GM12878 (cell line): ENCODE measurements around the gene SNPH. TPM values are rescaled to one million over a fixed set of nuclear protein-coding genes. Genes with fewer than 3 reads are reported as not detected.

ENCODE experiments used
- ATAC-seq: fragments of 200-7000 bp; cut with Tn5 transposase; 3 replicates; pipeline ENCODE4 v1.9.1; 2020; ENCODE audit warnings: mild to moderate bottlenecking, moderate library complexity
- BruUV-seq: library from RNA; stranded (reverse); fragments of 400-500 nt; replicated peaks from 2 replicates; lab custom pipeline; 2021; lab: Mats Ljungman, UMichigan
- CTCF ChIA-PET: fragments of 300-600 bp; sonication (Branson Sonifier 250); formaldehyde crosslinking; extraction: SDS; loops from one replicate; lab custom pipeline; 2021; ENCODE audit warnings: inconsistent platforms; lab: Yijun Ruan, JAX
- POLR2A ChIA-PET: fragments of 350-600 bp; formaldehyde crosslinking; extraction: SDS; loops from one replicate; lab custom pipeline; 2021; ENCODE audit warnings: inconsistent platforms; lab: Charles Lee
- RAD21 ChIA-PET: fragments of 300-600 bp; sonication (Branson Sonifier 250); formaldehyde crosslinking; loops from one replicate; lab custom pipeline; 2023; ENCODE audit warnings: antibody characterized with exemption; ENCODE audit not compliant: unreplicated experiment; lab: Charles Lee
- SMC1A ChIA-PET: fragments of 300-600 bp; sonication (Branson Sonifier 250); formaldehyde crosslinking; loops from one replicate; lab custom pipeline; 2023; ENCODE audit not compliant: unreplicated experiment, uncharacterized antibody; lab: Charles Lee
- DNase-seq: peaks from one replicate; pipeline ENCODE4 v3.0.0-alpha.2; 2011; ENCODE audit warnings: low read depth, low spot score
- FAIRE-seq: peaks from 3 replicates; lab custom pipeline; 2011; peaks lifted over from hg19 to GRCh38; lab: Jason Lieb, UNC
- H2AFZ ChIP-seq: 2 replicates; pipeline ENCODE4 v1.6.0; 2011; ENCODE audit warnings: low read depth, low read length, control low read depth; ENCODE audit not compliant: control insufficient read depth
- H3K27ac ChIP-seq: 2 replicates; pipeline ENCODE4 v1.5.1; 2011; ENCODE audit warnings: control low read depth; ENCODE audit not compliant: control insufficient read depth, insufficient read depth
- H3K27me3 ChIP-seq, 2 experiments: replicated peaks in 1 of 2; 2 replicates each; pipeline versions ENCODE4 v1.6.0 to v1.6.1; 2011; ENCODE audit warnings: low read length in 1 of 2; ENCODE audit not compliant: control insufficient read depth in 2 of 2, insufficient read depth in 2 of 2
- H3K36me3 ChIP-seq, 2 experiments: 2 replicates each; pipeline ENCODE4 v1.5.1; 2011; ENCODE audit warnings: low read length in 1 of 2; ENCODE audit not compliant: control insufficient read depth in 2 of 2, insufficient read depth in 2 of 2
- H3K4me1 ChIP-seq: 2 replicates; pipeline ENCODE4 v1.6.1; 2011; ENCODE audit warnings: mild to moderate bottlenecking, low read length, moderate library complexity, mixed read lengths; ENCODE audit not compliant: control insufficient read depth, insufficient read depth
- H3K4me2 ChIP-seq: 2 replicates; pipeline ENCODE4 v1.6.0; 2011; ENCODE audit warnings: control low read depth; ENCODE audit not compliant: control insufficient read depth, insufficient read depth
- H3K4me3 ChIP-seq: fragments of 200-600 bp; sonication (generic); 2 replicates; pipeline ENCODE4 v1.5.1; 2016
- H3K79me2 ChIP-seq: 2 replicates; pipeline ENCODE4 v1.6.0; 2011; ENCODE audit warnings: low read length; ENCODE audit not compliant: control insufficient read depth, insufficient read depth
- H3K9ac ChIP-seq: 2 replicates; pipeline ENCODE4 v1.8.0; 2011; ENCODE audit warnings: low read length, control low read depth, mixed read lengths; ENCODE audit not compliant: control insufficient read depth, insufficient read depth
- H3K9me3 ChIP-seq: replicated peaks from 3 replicates; pipeline ENCODE4 v1.5.1; 2011; ENCODE audit warnings: mild to moderate bottlenecking, low read length; ENCODE audit not compliant: control insufficient read depth, insufficient read depth
- H4K20me1 ChIP-seq: 2 replicates; pipeline ENCODE4 v1.6.0; 2011; ENCODE audit not compliant: control insufficient read depth, insufficient read depth
- CHD1 ChIP-seq: IDR thresholded peaks from 2 replicates; pipeline ENCODE4 v1.6.1; 2012; ENCODE audit warnings: low read depth, low read length, improper control_type of control experiment
- CHD2 ChIP-seq: IDR thresholded peaks from 2 replicates; pipeline ENCODE4 v1.6.1; 2011; ENCODE audit warnings: low read depth, low read length, improper control_type of control experiment, borderline replicate concordance
- EZH2 ChIP-seq: IDR thresholded peaks from 2 replicates; pipeline ENCODE4 v1.6.1; 2012; ENCODE audit warnings: low read depth, mild to moderate bottlenecking, control low read depth, inconsistent platforms, low read length, borderline replicate concordance; ENCODE audit not compliant: control insufficient read depth
- KLF5 ChIP-seq: fragments of 450-650 bp; IDR thresholded peaks from 2 replicates; pipeline ENCODE4 v1.6.1; 2014; ENCODE audit warnings: mild to moderate bottlenecking; ENCODE audit not compliant: partially characterized antibody
- MEF2A ChIP-seq: IDR thresholded peaks from 2 replicates; pipeline ENCODE4 v1.6.1; 2011; ENCODE audit warnings: low read depth, mild to moderate bottlenecking, low read length, moderate library complexity; ENCODE audit not compliant: insufficient read depth
- POLR2AphosphoS2 ChIP-seq: IDR thresholded peaks from 2 replicates; pipeline ENCODE4 v1.6.1; 2011; ENCODE audit warnings: low read depth, mild to moderate bottlenecking, low read length, improper control_type of control experiment, moderate library complexity
- POU2F2 ChIP-seq: IDR thresholded peaks from 3 replicates; pipeline ENCODE4 v1.6.1; 2011; ENCODE audit warnings: low read depth, mild to moderate bottlenecking, low read length, borderline replicate concordance
- RAD21 ChIP-seq: IDR thresholded peaks from 2 replicates; pipeline ENCODE4 v1.6.1; 2011; ENCODE audit warnings: mild to moderate bottlenecking, low read depth, low read length, moderate library complexity; ENCODE audit not compliant: insufficient read depth
- SPI1 ChIP-seq: IDR thresholded peaks from 2 replicates; pipeline ENCODE4 v1.6.1; 2011; ENCODE audit warnings: low read depth, mild to moderate bottlenecking, low read length, moderate library complexity, borderline replicate concordance; ENCODE audit not compliant: insufficient read depth
- WRNIP1 ChIP-seq: IDR thresholded peaks from 2 replicates; pipeline ENCODE4 v1.6.1; 2011; ENCODE audit warnings: low read depth, low read length, improper control_type of control experiment, borderline replicate concordance
- ZBED1 ChIP-seq: IDR thresholded peaks from 2 replicates; pipeline ENCODE4 v1.6.1; 2016; ENCODE audit warnings: borderline replicate concordance
- ZNF217 ChIP-seq: fragments of 450-650 bp; IDR thresholded peaks from 2 replicates; pipeline ENCODE4 v1.6.1; 2017; ENCODE audit warnings: antibody characterized with exemption, mild to moderate bottlenecking
- ZNF384 ChIP-seq: IDR thresholded peaks from 2 replicates; pipeline ENCODE4 v1.6.1; 2012; ENCODE audit warnings: low read depth, mild to moderate bottlenecking, low read length, improper control_type of control experiment, borderline replicate concordance
- WGBS: methylation state at CpG from one replicate; pipeline ENCODE4 v1.1.6; 2016; ENCODE audit warnings: low lambda C conversion rate; ENCODE audit not compliant: insufficient replicate concordance, insufficient coverage; ENCODE audit errors: missing lambda C conversion rate; 5-methylcytosine and 5-hydroxymethylcytosine counted together
- in situ Hi-C: fragments of 300-500 bp; cut with MboI; formaldehyde crosslinking; loops from 9 replicates; pipeline ENCODE4 v1.14.3; 2018; ENCODE audit warnings: mixed read lengths
- intact Hi-C: fragments of 100-400 bp; cut with micrococcal nuclease; formaldehyde crosslinking; loops from one replicate; pipeline ENCODE4 v1.14.2; 2022; ENCODE audit not compliant: unreplicated experiment
- polyA plus RNA-seq, 11 experiments: library from polyadenylated mRNA; depleted of rRNA in 4 of 11; unstranded in 6 of 11; stranded (reverse) in 5 of 11; fragments of >200 nt; fragmentation: Nextera tagmentation in 4 of 11; fragmentation: Illumina TruSeq in 1 of 11; extraction: Ambion mirVana in 4 of 11; extraction: Trizol in 1 of 11; gene quantifications; 1 replicate in 1 of 11; 2 replicates in 10 of 11; pipeline versions ENCODE4 v1.2.1 to v1.2.3, GENCODE V29; 2011 to 2016; ENCODE audit warnings: inconsistent platforms in 2 of 11, missing spikeins in 2 of 11, low read depth in 1 of 11
- total RNA-seq, 4 experiments: library from RNA; depleted of rRNA in 3 of 4; stranded (reverse); fragments of >200 nt in 3 of 4; fragmentation: Illumina TruSeq in 1 of 4; extraction: Trizol in 1 of 4; gene quantifications; 2 replicates each; pipeline versions ENCODE4 v1.2.1 to v1.2.3, GENCODE V29; 2013 to 2021
- TF ChIP-seq, protein P1 (sequence below): IDR thresholded peaks from 2 replicates; pipeline ENCODE4 v1.6.1; 2011; ENCODE audit warnings: borderline replicate concordance, low read depth, mild to moderate bottlenecking, moderate library complexity, low read length; ENCODE audit not compliant: insufficient read depth, poor library complexity, severe bottlenecking
- TF ChIP-seq, protein P2 (sequence below): IDR thresholded peaks from 2 replicates; pipeline ENCODE4 v1.6.1; 2011; ENCODE audit warnings: borderline replicate concordance, low read depth, mild to moderate bottlenecking, moderate library complexity, mixed read lengths, low read length; ENCODE audit not compliant: insufficient read depth; ENCODE audit errors: extremely low read length

The SNPH gene
- total and polyA plus RNA-seq, 10 of the 15 experiments (the other 5 are each of a cell fraction or from before 2014, with no cell fraction given) = 0.02 to 0.45 (median 0.34) TPM; not detected in 2

DNA sequence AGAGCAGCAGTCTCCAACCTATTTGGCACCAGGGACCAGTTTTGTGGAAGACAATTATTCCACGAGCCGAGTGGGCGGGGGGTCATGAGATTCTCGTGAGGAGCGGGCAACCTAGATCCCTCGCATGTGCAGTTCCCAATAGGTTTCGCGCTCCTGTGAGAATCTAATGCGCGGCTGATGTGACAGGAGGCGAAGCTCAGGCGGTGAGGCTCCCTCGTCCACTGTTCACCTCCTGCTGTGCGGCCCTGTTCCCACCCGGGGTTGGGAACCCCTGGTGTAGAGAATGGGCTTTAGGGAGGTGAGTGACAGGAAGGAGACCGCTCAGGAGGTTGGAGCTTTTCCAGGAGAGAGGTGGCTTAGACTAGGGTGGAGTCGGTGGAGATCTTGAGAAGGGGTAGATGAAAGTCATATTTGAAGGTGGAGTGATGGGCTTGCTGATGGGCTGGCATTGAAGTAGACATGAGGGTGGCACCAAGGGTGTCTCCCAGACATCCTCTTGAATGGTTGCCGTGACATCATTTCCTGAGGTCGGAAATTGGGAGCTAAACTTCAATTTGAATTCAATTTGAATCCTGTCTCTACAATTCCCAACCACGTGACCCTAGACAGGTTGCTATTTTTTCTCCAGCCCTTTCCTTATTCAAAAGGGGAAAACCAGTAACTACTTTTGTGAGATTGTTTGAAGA, 41.7 kb upstream of the SNPH start:
- SMC1A ChIA-PET = no interaction called here
- ATAC-seq = no peak

DNA sequence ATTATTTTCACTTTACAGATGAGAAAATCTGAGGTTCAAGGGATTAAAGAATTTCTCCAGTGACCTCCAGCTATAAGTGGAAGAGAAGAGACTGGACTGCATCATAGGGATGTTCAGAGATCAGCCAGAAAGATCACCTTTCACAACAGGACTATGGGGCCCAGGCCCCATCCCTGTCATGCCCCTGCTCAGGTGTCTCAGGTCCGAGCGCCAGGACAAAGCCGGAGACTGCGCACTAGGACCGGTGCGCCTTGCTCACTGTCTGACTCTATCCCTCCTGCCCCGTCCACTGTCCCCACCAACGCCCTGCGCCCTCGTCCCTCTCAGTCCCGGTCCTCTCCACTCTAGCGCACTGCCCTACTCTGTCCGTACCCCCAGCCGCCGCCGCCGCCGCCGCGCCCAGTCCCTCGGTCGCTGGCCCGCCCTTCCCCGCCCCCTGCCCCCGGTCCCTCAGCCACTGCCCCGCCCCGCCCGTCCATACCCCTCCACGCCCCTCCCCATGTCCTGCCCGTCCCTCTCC, 40.8 kb upstream of the SNPH start:
- Histone ChIP-seq H3K4me3 (no peak overlapping the region), H3K4me1 (no peaks in the 10 kb centered on the region), H3K4me2 (no peak overlapping the region), H3K27me3 (peaks cover 0 to 2% of the 10 kb centered on the region in 2 experiments; a peak in 2 of 4 replicates), H3K9me3 (no peaks in the 10 kb centered on the region), H4K20me1 (no peaks in the 10 kb centered on the region), H3K36me3 (no peaks in the 10 kb centered on the region), H3K79me2 (no peaks in the 10 kb centered on the region), H3K27ac (no peak overlapping the region), H2AFZ (no peak overlapping the region), H3K9ac (no peak overlapping the region)
- intact Hi-C loops (no loop called here), in situ Hi-C loops (no loop called here)
- ChIA-PET SMC1A (no interaction called here), CTCF (interaction anchor here (1.0 kb wide), 1 partner anchor 12 kb away, joined by 3 read pairs; no protein-coding TSS in a partner anchor), POLR2A (no interaction called here), RAD21 (no interaction called here)
- ATAC-seq (peak; percentile 52; the same call in 2 of the 3 replicates), FAIRE-seq (no peak), DNase-seq (no peak)
- 20% methylated on average over 8 of the region's 30 CpGs for WGBS
- TF ChIP-seq, protein P1, sequence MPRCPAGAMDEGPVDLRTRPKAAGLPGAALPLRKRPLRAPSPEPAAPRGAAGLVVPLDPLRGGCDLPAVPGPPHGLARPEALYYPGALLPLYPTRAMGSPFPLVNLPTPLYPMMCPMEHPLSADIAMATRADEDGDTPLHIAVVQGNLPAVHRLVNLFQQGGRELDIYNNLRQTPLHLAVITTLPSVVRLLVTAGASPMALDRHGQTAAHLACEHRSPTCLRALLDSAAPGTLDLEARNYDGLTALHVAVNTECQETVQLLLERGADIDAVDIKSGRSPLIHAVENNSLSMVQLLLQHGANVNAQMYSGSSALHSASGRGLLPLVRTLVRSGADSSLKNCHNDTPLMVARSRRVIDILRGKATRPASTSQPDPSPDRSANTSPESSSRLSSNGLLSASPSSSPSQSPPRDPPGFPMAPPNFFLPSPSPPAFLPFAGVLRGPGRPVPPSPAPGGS = no peak
- TF ChIP-seq RAD21 = no peak
- no peak for TF ChIP-seq POU2F2
- TF ChIP-seq, protein P2, sequence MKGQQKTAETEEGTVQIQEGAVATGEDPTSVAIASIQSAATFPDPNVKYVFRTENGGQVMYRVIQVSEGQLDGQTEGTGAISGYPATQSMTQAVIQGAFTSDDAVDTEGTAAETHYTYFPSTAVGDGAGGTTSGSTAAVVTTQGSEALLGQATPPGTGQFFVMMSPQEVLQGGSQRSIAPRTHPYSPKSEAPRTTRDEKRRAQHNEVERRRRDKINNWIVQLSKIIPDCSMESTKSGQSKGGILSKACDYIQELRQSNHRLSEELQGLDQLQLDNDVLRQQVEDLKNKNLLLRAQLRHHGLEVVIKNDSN = no peak
- TF ChIP-seq KLF5 = no peak
- no TSS peak for BruUV-seq

More for the DNA sequence above, 41.7 kb upstream of the SNPH start:
- BruUV-seq = no TSS peak
- H3K27me3 ChIP-seq = peaks cover 0 to 2% of the 10 kb centered on the region in 2 experiments; a peak in 2 of 4 replicates
- POLR2A ChIA-PET = no interaction called here
- no peak for TF ChIP-seq SPI1
- no peak for TF ChIP-seq WRNIP1
- TF ChIP-seq CHD1 = no peak
- TF ChIP-seq EZH2 = no peak
- TF ChIP-seq MEF2A = no peak
- TF ChIP-seq ZBED1 = no peak
- no peak for TF ChIP-seq ZNF384
- TF ChIP-seq POLR2AphosphoS2 = no peak
- TF ChIP-seq CHD2 = no peak
- no peak for TF ChIP-seq ZNF217
- H3K36me3 ChIP-seq = no peaks in the 10 kb centered on the region
- no peak overlapping the region for H3K4me2 ChIP-seq
- DNase-seq (no peak), FAIRE-seq (no peak)
- in situ Hi-C loops = no loop called here
- no peaks in the 10 kb centered on the region for H3K79me2 ChIP-seq
- no peak overlapping the region for H3K9ac ChIP-seq
- H4K20me1 ChIP-seq = no peaks in the 10 kb centered on the region
- no peak overlapping the region for H3K4me3 ChIP-seq
- CTCF ChIA-PET = interaction anchor here (1.0 to 1.2 kb wide), 2 partner anchors 11 to 13 kb away, joined by 3 read pairs; no protein-coding TSS in a partner anchor
- RAD21 ChIA-PET = no interaction called here
- intact Hi-C loops = no loop called here
- 79% methylated on average over 20 of the region's 20 CpGs for WGBS
- no peaks in the 10 kb centered on the region for H3K9me3 ChIP-seq
- no peaks in the 10 kb centered on the region for H3K4me1 ChIP-seq
- no peak overlapping the region for H3K27ac ChIP-seq
- no peak overlapping the region for H2AFZ ChIP-seq
